GM21423 (cell line): ENCODE measurements around the gene TSPEAR.

Source experiments
- ATAC-seq: cut with Tn5 transposase; IDR thresholded peaks from one replicate; pipeline ENCODE4 v1.9.1; 2021; ENCODE audit warnings: mild to moderate bottlenecking, moderate library complexity; ENCODE audit not compliant: unreplicated experiment

Gene TSPEAR

DNA sequence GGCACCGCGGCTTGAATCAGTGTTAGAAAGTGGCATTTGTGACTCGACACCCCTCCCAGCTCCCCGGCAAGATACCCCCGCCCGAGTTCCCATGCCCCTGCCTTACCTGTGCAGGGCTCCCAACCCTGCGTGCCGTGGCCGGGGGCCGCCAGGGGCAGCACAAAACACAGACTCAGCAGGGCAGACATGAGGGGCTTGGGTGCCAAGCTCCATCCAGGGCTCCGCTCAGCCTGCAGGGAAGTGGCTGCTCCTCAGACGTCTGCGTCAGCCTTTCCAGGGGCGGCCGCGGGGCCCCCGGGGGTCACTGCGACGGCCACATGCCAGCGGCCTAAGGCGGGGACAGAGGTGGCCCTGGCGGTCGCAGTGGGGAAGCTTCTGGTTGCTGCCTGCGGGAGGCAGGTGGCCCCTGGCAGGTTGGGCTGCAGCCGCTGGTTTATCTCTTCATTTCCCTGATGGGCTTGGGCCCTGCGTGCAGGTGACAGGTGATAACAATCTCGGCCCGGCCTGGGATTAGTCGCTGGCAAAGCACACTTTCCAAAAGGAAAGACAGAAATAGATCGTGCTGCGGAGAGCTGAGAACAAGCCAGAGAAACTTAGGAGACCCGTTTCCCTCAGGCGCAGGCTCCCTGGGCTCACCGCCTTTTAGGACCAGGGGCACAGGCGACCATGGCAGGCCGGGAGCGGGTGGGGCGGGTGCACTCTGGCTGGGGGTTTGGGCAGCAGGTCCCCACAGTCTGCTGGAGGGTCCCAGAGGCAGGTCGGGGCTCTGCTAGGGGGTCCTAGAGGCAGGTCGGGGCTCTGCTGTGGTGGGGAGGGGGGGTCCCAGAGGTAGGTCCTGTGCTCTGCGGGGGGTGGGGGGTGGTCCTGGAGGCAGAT, at the start of gene TSPEAR:
Gene TSPEAR, minus strand, starts transcription at position 246 of the 876 bp plus-strand sequence. Its CDS starts 58 bp downstream, at position 188.
- no peak for ATAC-seq

- ATAC-seq, result no peak
Measured at GRCh38 chr21:44760376-44760775, 49.0 kb upstream of the TSPEAR start.

DNA sequence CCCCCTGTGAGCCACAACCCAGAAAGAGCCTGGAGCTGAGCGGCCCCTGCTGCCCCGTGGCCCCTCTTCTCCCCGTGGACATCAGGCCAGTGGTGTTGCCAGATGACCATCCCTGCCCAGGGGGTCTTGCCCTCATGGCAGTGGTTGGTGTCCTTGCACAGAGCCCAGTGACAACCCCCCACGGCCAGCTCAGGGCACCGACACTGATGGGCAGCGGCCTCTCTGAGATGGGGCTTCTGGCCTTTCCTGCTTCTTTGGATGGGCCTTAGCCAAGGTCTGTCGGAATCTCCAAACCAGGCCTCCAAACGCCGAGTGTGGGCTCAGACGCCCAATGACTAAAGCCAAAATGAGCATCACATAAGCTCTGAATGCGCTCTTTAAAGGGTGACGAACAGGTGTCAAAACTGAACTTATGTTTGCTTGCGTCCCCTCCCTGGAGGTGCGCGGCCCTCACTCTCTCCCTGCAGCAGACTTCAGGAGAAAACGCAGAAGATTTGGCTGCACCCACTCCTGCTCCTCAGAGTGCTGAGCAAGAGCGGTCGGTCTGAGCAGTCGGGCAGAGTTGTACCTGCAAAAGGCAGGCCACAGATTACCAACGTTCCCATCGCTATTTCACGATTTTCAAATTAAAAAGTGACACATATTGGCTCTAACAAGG, 48.4 kb upstream of the TSPEAR start:
- ATAC-seq, result no peak

DNA sequence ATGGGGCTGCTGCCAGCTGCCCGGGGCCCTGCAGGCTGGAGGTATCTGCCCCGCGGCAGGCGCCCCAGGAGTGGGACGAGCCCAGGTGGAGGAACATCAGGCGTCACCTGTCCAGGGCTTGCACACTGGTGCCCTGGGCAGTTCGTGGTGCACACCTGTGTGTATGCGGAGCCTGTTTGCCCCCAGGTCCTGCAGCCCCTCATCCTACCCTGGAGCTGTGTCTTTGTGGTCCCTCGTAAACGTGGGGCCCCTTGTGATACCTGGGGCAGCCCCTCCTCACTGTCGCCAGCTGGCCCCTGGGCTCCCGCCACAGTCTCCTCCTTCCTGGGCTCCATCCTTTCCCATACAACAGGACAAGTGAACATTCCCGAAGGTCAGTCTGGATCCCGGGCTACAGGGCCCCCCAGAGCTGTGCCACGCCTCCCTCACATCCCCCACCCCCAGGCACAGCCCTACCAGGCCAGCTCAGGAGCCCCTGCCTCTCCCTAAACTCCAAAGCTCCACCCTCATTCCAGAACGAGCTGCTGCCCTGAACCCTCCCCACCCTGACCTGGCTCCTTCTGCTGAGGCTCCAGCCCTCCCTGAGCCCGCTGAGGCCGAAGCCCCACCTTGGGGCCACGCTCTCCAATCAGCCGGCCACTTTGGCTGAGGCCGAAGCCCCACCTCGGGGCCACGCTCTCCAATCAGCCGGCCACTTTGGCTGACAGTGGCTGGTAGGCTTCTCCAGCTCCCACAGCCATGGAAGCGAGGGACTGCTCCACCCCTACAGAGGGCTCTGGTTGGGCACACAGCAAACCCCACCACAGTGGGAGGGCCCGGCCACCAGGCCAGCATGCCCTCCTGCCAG, 47.6 kb upstream of the TSPEAR start:
- ATAC-seq, result no peak

GRCh38 chr21:44758141-44758561, 46.8 kb upstream of the TSPEAR start:
- ATAC-seq, result no peak

DNA sequence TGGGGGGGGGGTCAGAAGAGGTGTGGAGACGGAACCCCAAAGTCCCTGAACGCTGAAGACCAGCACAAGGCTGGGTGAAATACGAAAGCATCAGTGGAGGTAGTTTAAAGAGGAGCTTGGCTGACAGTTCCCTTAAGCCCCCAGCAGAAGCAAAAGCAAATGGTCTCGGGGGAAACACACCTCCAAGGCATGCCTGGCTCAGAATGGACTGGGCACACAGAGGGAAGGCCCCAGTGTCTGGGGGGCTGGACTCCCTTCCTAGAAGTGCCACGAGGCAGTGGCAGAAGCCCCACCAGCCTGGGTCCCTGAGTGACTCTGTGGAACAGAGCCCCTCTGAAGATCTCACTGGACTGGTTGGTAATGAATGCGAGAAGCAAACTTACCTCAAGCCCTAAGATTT, 46.4 kb upstream of the TSPEAR start:
- ATAC-seq, result no peak

DNA sequence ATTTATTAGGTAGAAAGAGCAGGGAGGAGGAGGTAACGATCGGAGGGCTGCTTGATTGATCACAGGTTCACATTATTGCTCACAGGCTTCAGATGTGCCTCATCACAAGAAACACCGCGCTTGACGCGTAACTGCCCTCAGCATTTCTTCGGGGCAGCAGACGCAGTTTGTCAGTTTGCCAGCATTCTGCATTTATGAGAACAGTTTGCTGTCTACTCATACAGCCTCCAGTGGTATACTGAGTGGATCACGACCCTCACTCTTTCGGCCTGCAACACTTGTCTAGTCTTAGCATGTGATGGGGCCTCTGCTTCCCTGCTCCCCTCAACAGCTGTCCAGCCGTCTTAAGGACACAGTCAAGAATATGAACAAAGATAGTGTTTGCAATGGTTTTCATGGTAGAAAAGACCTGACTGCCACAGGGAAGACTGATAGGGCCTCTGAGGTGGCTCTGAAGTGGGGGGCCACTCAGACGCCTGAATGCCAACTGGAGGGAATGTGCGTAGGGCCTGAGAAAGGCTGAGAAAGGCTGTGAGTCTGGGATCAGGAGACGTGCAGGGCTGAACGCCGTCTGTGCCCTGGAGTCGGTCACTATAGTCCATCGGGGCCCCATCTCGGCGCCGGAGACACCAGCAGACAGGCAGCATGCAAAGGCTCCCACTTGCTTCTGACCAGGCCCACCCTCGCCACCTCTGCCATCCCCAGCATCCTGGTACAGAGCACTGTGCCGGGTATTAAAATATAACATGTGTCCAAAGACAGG, 45.2 kb upstream of the TSPEAR start:
- no peak for ATAC-seq

DNA sequence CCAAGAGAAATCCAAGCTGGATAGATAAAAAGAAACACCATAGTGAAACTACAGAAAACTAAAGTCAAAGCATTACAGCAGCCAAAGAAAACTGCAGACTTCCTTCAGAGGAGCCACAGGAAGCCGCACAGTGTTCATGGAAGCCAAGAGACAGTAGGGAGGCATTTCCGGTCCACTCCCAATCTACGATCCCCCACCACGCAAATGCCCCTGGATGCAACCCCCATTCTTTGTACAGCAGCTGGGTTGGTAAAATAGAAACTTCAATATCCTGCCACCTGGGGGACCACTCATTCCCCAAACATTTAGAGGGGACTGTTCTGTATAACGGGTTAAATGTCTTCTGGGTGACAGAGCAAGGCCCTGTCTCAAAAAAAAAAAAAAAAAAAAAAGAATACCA, 43.9 kb upstream of the TSPEAR start:
- ATAC-seq, result no peak

GRCh38 chr21:44753357-44753756, 42.0 kb upstream of the TSPEAR start:
- no peak for ATAC-seq

GRCh38 chr21:44752671-44753235, 41.4 kb upstream of the TSPEAR start:
- ATAC-seq, result no peak

DNA sequence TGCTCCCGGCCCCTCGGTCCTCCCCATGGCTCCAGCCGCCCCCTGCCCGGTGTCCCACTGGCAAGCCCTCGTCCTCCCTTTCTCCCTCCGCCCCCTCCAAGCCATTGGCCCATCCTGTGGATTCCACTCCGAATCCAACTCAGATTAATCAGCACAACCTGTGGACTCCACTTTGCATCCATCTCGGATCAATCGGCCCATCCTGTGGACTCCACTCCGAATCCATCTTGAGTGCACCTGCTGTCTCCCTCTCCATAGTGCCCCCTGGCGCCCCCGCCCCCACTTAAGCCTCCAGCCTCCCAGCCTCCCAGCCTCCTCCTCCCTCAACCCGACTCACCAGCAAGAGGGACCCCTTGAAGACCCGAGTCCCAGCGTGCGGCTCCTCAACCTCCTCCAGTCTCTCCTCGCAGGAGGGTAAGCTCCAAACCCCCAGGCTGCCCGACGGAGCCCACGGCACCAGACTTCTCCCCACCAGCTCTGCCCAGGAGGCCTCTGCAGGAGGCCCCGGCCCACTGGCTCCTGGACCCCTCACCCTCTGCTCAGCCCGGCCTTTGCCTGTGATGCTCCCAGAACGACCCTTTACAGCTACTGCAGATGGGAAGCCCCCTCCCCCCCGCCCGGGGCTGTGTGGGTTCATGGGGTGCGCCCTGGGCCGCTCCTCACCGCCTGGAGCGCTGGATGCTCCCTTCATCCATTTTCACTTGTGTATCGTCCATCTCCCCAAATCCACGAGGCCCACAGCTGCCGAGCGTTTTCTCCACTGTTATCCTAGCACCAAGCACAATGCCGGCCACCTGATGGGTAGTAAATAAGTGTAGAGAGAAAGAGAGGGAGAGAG, 40.6 kb upstream of the TSPEAR start:
- no peak for ATAC-seq

GRCh38 chr21:44751186-44751798, 39.9 kb upstream of the TSPEAR start:
- no peak for ATAC-seq

GRCh38 chr21:44750675-44751025, 39.3 kb upstream of the TSPEAR start:
- no peak for ATAC-seq

GRCh38 chr21:44749759-44750674, 38.6 kb upstream of the TSPEAR start:
- no peak for ATAC-seq

DNA sequence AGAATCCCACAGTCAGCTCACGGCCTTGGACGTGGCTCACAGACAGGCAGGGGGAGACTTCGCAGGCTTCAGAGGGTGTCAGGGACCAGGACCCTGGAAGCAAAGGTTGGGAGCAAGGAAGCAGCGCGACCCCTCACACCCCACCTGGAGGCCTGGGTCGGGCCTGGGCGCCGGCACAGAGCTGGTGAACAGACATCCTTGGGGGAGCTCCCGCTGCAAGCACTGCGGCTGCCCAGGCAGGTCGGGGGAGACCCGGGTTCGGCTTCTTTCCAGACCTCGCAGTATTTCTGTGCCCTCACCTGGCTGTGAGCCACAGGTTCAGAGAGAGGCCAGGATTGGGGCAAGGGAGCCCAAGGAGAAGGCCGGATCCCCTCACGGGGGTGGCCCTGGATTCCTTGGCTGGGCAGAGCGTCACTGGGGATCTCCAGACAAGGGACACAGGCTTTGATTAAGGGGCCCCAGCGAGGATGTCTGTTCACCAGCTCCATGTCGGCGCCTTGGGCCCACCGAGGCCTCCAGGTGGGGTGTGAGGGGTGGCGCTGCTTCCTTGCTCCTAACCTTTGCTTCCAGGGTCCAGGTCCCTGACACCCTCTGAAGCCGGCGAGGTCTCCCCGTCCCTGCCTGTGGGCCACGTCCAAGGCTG, 37.9 kb upstream of the TSPEAR start:
- no peak for ATAC-seq

DNA sequence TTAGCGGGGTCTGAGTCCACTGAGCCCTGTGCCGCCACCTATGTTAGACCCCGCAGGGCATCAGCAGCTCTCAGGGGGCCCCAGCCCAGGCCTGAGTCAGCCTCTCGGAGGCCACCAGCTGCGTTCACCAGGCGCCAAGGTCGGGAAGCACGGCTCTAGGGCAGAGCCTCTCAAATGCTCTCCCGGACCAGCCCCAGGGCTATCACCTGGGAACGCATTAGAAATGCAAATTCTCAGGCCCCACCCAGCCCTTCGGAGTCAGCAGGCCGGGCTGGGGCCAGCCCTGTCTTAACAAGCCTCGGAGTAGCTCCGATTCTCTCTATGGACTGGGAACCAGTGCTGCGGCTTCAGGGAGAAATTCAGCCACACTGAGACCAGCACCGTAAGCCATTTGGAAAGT, 37.2 kb upstream of the TSPEAR start:
- no peak for ATAC-seq

- no peak for ATAC-seq
Measured at GRCh38 chr21:44742418-44743153, 31.2 kb upstream of the TSPEAR start.
